ENCODE results near the gene KISS1. TPM values are rescaled to one million over a fixed set of nuclear protein-coding genes. Genes with fewer than 3 reads are reported as not detected.

The KISS1 gene
- total RNA-seq, 1 experiment from 2014 or later = not detected

GRCh38 chr1:204166219-204166618 is 30.1 kb downstream of the KISS1 start, which contains the start of gene REN:
TSS of gene REN (minus strand) at chr1:204166337. CDS start at chr1:204166293, 44 bp downstream.
- no peak within 1 kb of the TSS for H2AFZ ChIP-seq (ENCODE audit: low read length)
- H3K79me2 ChIP-seq (ENCODE audit: low read length) = no peaks in the 10 kb centered on the region
- H3K36me3 ChIP-seq (ENCODE audit: insufficient read depth, low read length) = no peaks in the 10 kb centered on the region
- H3K9me3 ChIP-seq (ENCODE audit: low read length) = no peaks in the 10 kb centered on the region
- H3K4me3 ChIP-seq (ENCODE audit: low read length) = no peak within 1 kb of the TSS
- H3K9ac ChIP-seq (ENCODE audit: low read length) = no peak within 1 kb of the TSS
- no peak for DNase-seq
- H3K27ac ChIP-seq (ENCODE audit: low read length) = no peak within 1 kb of the TSS
- H3K4me1 ChIP-seq (ENCODE audit: low read length) = no peaks in the 10 kb centered on the region
- H3K27me3 ChIP-seq (ENCODE audit: low read length) = no peaks in the 10 kb centered on the region
- H3K4me2 ChIP-seq (ENCODE audit: low read depth, low read length, poor library complexity, severe bottlenecking) = no peak within 1 kb of the TSS
- H3K9me2 ChIP-seq (replicated peaks; ENCODE audit: insufficient read depth, low read length) = no peaks in the 10 kb centered on the region
- no peaks in the 10 kb centered on the region for H4K20me1 ChIP-seq (ENCODE audit: insufficient read depth, low read depth, low read length)

- DNase-seq = peak; percentile 87
- H3K79me2 ChIP-seq (ENCODE audit: low read length) = no peaks in the 10 kb centered on the region
- no peak overlapping the region for H3K4me3 ChIP-seq (ENCODE audit: low read length)
- no peak overlapping the region for H3K4me2 ChIP-seq (ENCODE audit: low read depth, low read length, poor library complexity, severe bottlenecking)
- H3K27me3 ChIP-seq (ENCODE audit: low read length) = no peaks in the 10 kb centered on the region
- no peaks in the 10 kb centered on the region for H3K9me3 ChIP-seq (ENCODE audit: low read length)
- 0 out of 2 replicates have a peak, but pooled peaks cover 2% of the 10 kb centered on the region for H3K4me1 ChIP-seq (ENCODE audit: low read length)
- H3K9me2 ChIP-seq (replicated peaks; ENCODE audit: insufficient read depth, low read length) = no peaks in the 10 kb centered on the region
- H3K9ac ChIP-seq (ENCODE audit: low read length) = no peak overlapping the region
- no peak overlapping the region for H3K27ac ChIP-seq (ENCODE audit: low read length)
- no peak overlapping the region for H2AFZ ChIP-seq (ENCODE audit: low read length)
- H4K20me1 ChIP-seq (ENCODE audit: insufficient read depth, low read depth, low read length) = no peaks in the 10 kb centered on the region
- H3K36me3 ChIP-seq (ENCODE audit: insufficient read depth, low read length) = no peaks in the 10 kb centered on the region
Measured at GRCh38 chr1:204162494-204163074, 33.7 kb downstream of the KISS1 start.

DNA sequence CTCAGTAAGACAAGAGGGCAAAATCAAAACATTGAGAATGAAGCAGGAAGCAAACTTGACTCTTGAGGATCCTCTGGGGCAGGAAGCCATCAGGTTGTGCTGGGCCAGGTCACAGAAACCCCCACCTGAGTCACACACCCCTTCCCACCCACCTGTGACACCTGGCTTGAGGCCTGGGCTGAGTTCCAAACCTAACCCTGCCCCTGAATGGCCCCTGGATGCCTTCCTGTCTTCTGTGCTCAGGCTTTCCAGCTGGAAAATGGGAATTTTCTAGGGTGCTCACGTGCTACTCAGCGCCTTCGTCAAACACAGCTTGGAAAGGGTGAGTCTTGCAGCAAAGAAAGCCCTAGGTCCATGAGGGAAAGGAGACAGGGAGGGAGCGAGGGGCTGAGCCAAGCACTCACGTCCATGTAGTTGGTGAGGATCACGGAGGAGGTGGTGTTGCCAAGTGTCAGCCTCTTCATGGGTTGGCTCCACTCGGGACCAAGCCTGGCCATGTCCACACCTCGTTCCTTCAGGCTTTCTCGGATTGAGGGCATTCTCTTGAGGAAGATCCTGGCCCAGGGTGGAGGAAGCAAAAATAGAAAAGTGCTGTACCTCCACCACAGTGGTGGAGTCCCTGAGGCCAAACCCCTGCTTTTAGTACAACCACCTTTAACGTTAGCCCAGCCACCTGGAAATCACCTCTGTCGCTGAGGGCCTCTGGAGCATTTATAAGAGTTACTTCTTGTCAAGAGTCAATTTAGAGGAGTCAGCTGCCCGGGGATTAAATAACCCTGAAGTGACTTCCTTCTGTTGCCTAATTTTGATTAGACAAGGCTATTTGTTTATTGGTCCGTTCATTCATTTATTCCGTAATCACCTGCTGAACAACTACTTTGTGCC is 34.4 kb downstream of the KISS1 start:
- Histone ChIP-seq H3K79me2 (ENCODE audit: low read length) (no peaks in the 10 kb centered on the region), H3K4me2 (ENCODE audit: low read depth, low read length, poor library complexity, severe bottlenecking) (no peak overlapping the region), H3K9ac (ENCODE audit: low read length) (no peak overlapping the region), H3K27ac (ENCODE audit: low read length) (no peak overlapping the region), H3K4me1 (ENCODE audit: low read length) (0 out of 2 replicates have a peak, but pooled peaks cover 2% of the 10 kb centered on the region), H2AFZ (ENCODE audit: low read length) (no peak overlapping the region), H3K4me3 (ENCODE audit: low read length) (no peak overlapping the region), H4K20me1 (ENCODE audit: insufficient read depth, low read depth, low read length) (no peaks in the 10 kb centered on the region), H3K9me2 (replicated peaks; ENCODE audit: insufficient read depth, low read length) (no peaks in the 10 kb centered on the region), H3K36me3 (ENCODE audit: insufficient read depth, low read length) (no peaks in the 10 kb centered on the region), H3K9me3 (ENCODE audit: low read length) (no peaks in the 10 kb centered on the region), H3K27me3 (ENCODE audit: low read length) (no peaks in the 10 kb centered on the region)
- DNase-seq = no peak

- Histone ChIP-seq H3K4me2 (ENCODE audit: low read depth, low read length, poor library complexity, severe bottlenecking) (no peak overlapping the region), H4K20me1 (ENCODE audit: insufficient read depth, low read depth, low read length) (no peaks in the 10 kb centered on the region), H3K9me2 (replicated peaks; ENCODE audit: insufficient read depth, low read length) (no peaks in the 10 kb centered on the region), H3K4me3 (ENCODE audit: low read length) (no peak overlapping the region), H3K27me3 (ENCODE audit: low read length) (no peaks in the 10 kb centered on the region), H3K27ac (ENCODE audit: low read length) (no peak overlapping the region), H3K36me3 (ENCODE audit: insufficient read depth, low read length) (no peaks in the 10 kb centered on the region), H3K9ac (ENCODE audit: low read length) (no peak overlapping the region), H2AFZ (ENCODE audit: low read length) (no peak overlapping the region), H3K4me1 (ENCODE audit: low read length) (0 out of 2 replicates have a peak, but pooled peaks cover 2% of the 10 kb centered on the region), H3K9me3 (ENCODE audit: low read length) (no peaks in the 10 kb centered on the region), H3K79me2 (ENCODE audit: low read length) (no peaks in the 10 kb centered on the region)
- no peak for DNase-seq
Measured at GRCh38 chr1:204157962-204158361, 38.3 kb downstream of the KISS1 start.

DNA sequence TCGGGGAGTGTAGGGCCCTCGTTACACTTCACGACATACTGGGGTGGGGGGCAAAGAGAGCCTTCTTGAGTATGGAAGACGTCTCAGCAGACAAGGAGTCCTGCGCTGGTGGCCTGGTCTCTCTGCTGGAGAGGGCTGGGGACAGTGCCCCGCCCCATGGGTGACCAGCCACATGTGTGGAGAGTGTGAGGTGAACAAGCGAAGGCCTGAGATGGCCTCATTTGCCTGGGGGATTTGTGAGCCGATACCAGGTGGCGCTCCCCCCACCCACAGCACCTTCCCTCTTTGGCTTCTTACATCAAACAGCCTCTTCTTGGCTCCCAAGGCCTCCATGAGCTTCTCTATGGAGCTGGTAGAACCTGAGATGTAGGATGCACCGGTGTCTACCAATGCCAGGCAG is 40.4 kb downstream of the KISS1 start:
- no peak overlapping the region for H2AFZ ChIP-seq (ENCODE audit: low read length)
- H4K20me1 ChIP-seq (ENCODE audit: insufficient read depth, low read depth, low read length) = no peaks in the 10 kb centered on the region
- H3K4me2 ChIP-seq (ENCODE audit: low read depth, low read length, poor library complexity, severe bottlenecking) = no peak overlapping the region
- H3K36me3 ChIP-seq (ENCODE audit: insufficient read depth, low read length) = no peaks in the 10 kb centered on the region
- H3K9me2 ChIP-seq (replicated peaks; ENCODE audit: insufficient read depth, low read length) = no peaks in the 10 kb centered on the region
- H3K4me3 ChIP-seq (ENCODE audit: low read length) = no peak overlapping the region
- H3K4me1 ChIP-seq (ENCODE audit: low read length) = 0 out of 2 replicates have a peak, but pooled peaks cover 2% of the 10 kb centered on the region
- DNase-seq = no peak
- H3K27ac ChIP-seq (ENCODE audit: low read length) = no peak overlapping the region
- no peaks in the 10 kb centered on the region for H3K27me3 ChIP-seq (ENCODE audit: low read length)
- no peaks in the 10 kb centered on the region for H3K9me3 ChIP-seq (ENCODE audit: low read length)
- H3K9ac ChIP-seq (ENCODE audit: low read length) = no peak overlapping the region
- H3K79me2 ChIP-seq (ENCODE audit: low read length) = no peaks in the 10 kb centered on the region

DNA sequence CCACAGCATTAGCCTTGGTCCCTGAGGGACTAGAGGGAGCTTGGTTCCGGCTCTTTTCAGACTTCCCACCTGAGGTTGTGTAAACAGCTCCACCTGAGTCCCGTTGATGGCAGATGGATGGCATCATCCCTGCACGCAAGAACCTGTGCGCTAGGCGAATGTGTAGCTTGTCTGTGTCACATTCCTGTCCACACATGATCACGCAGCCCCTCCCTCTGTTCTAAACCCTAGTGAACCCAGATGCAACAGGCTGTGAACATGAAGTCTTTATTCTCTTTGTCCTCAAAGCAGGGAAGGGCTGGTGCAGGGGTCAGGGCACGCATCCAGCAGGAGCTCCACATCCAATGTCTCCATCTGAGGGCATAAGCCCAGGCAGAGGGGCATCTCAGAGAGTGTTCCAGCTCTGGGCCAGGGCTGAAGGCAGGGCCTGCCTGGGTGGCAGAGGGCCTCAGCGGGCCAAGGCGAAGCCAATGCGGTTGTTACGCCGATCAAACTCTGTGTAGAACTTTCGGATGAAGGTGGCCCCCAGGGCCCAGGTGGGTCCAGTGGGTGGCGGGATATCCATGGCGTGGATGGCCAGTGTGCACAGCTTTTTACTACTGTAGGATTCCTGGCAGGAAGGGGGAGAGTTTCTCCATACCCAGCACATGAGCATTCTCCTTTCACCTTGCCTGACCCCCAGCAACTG is 41.6 kb downstream of the KISS1 start:
- no peaks in the 10 kb centered on the region for H3K27me3 ChIP-seq (ENCODE audit: low read length)
- DNase-seq = no peak
- no peaks in the 10 kb centered on the region for H3K4me1 ChIP-seq (ENCODE audit: low read length)
- H3K27ac ChIP-seq (ENCODE audit: low read length) = no peak overlapping the region
- H3K9ac ChIP-seq (ENCODE audit: low read length) = no peak overlapping the region
- no peaks in the 10 kb centered on the region for H4K20me1 ChIP-seq (ENCODE audit: insufficient read depth, low read depth, low read length)
- no peaks in the 10 kb centered on the region for H3K9me3 ChIP-seq (ENCODE audit: low read length)
- no peaks in the 10 kb centered on the region for H3K9me2 ChIP-seq (replicated peaks; ENCODE audit: insufficient read depth, low read length)
- no peak overlapping the region for H3K4me3 ChIP-seq (ENCODE audit: low read length)
- no peaks in the 10 kb centered on the region for H3K36me3 ChIP-seq (ENCODE audit: insufficient read depth, low read length)
- H2AFZ ChIP-seq (ENCODE audit: low read length) = no peak overlapping the region
- H3K79me2 ChIP-seq (ENCODE audit: low read length) = no peaks in the 10 kb centered on the region
- no peak overlapping the region for H3K4me2 ChIP-seq (ENCODE audit: low read depth, low read length, poor library complexity, severe bottlenecking)

DNA sequence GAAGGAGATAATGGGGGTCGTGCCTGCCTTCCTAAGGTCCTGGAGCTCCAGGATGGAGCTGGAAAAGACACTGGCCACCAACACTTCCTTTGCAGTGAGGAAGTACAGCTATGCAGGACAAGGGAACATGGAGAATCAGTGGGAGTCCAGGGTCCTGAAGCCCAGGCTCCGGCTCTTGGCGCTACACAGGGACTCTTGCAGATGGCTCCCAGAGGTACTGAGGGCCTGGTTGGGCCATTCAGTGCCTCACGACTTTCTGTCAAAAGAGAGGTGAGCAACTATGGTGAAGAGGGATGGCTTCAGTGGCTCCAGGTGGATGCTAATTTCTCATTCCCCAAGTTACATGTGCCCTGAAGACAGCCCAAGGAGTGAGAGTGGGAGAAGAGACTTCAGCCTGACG is 42.6 kb downstream of the KISS1 start:
- Histone ChIP-seq H3K4me1 (ENCODE audit: low read length) (no peaks in the 10 kb centered on the region), H4K20me1 (ENCODE audit: insufficient read depth, low read depth, low read length) (no peaks in the 10 kb centered on the region), H3K4me2 (ENCODE audit: low read depth, low read length, poor library complexity, severe bottlenecking) (no peak overlapping the region), H3K27ac (ENCODE audit: low read length) (no peak overlapping the region), H3K27me3 (ENCODE audit: low read length) (no peaks in the 10 kb centered on the region), H2AFZ (ENCODE audit: low read length) (no peak overlapping the region), H3K9me3 (ENCODE audit: low read length) (no peaks in the 10 kb centered on the region), H3K79me2 (ENCODE audit: low read length) (no peaks in the 10 kb centered on the region), H3K9ac (ENCODE audit: low read length) (no peak overlapping the region), H3K9me2 (replicated peaks; ENCODE audit: insufficient read depth, low read length) (no peaks in the 10 kb centered on the region), H3K4me3 (ENCODE audit: low read length) (no peak overlapping the region), H3K36me3 (ENCODE audit: insufficient read depth, low read length) (no peaks in the 10 kb centered on the region)
- DNase-seq = no peak

All from Karpas-422 (cell line).